GM12864 (cell line): ENCODE data around the gene NOX3.

Experiments used
- DNase-seq: peaks from one replicate; pipeline ENCODE4 v3.0.0-alpha.2; 2011; ENCODE audit warnings: low read depth
- H3K4me3 ChIP-seq: 2 replicates; pipeline ENCODE4 v1.5.1; 2011; ENCODE audit warnings: mild to moderate bottlenecking, low read depth, low read length, control low read depth
- TF ChIP-seq, protein P1 (sequence below): IDR thresholded peaks from 2 replicates; pipeline ENCODE4 v1.5.1; 2011; ENCODE audit warnings: low read depth, mild to moderate bottlenecking, moderate library complexity, low read length, control low read depth, inconsistent platforms; ENCODE audit errors: missing control alignments

The NOX3 gene

GRCh38 chr6:155432293-155432692 is 23.3 kb downstream of the NOX3 start:
- no peak for DNase-seq
- TF ChIP-seq, protein P1, sequence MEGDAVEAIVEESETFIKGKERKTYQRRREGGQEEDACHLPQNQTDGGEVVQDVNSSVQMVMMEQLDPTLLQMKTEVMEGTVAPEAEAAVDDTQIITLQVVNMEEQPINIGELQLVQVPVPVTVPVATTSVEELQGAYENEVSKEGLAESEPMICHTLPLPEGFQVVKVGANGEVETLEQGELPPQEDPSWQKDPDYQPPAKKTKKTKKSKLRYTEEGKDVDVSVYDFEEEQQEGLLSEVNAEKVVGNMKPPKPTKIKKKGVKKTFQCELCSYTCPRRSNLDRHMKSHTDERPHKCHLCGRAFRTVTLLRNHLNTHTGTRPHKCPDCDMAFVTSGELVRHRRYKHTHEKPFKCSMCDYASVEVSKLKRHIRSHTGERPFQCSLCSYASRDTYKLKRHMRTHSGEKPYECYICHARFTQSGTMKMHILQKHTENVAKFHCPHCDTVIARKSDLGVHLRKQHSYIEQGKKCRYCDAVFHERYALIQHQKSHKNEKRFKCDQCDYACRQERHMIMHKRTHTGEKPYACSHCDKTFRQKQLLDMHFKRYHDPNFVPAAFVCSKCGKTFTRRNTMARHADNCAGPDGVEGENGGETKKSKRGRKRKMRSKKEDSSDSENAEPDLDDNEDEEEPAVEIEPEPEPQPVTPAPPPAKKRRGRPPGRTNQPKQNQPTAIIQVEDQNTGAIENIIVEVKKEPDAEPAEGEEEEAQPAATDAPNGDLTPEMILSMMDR: no peak
- H3K4me3 ChIP-seq: no peak overlapping the region

DNA sequence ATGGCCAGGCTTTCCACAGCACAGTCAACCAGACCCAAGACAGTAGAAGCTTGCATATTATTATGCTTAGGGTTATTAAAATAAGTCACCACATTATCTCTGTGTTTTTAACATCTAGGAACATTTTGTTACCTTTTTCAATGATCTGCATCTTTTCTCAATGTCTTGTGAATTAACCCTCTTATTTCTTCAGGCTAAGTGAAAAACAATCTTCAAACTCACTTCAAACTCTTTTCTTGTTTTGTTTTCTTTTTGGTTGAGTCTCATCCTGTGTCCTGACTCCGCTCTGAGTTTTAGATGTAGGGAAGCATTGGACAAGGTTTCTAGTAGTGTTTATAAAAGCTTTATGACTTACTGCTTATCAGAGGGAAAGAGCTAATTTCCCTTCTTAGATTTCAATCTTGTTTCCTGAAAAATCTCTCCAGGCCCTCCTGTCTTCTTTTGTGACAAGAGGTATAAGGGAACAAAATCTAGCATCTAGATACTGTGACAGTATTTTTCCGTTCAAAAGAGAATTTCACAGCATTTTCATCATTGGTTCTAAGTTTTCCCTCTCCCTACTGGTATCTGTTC is 26.2 kb downstream of the NOX3 start:
- no peak overlapping the region for H3K4me3 ChIP-seq
- TF ChIP-seq, protein P1: no peak
- DNase-seq: no peak

- H3K4me3 ChIP-seq: no peak overlapping the region
- no peak for DNase-seq
- TF ChIP-seq, protein P1: no peak
These were observed 29.2 kb downstream of the NOX3 start for GRCh38 chr6:155426408-155426945.

DNA sequence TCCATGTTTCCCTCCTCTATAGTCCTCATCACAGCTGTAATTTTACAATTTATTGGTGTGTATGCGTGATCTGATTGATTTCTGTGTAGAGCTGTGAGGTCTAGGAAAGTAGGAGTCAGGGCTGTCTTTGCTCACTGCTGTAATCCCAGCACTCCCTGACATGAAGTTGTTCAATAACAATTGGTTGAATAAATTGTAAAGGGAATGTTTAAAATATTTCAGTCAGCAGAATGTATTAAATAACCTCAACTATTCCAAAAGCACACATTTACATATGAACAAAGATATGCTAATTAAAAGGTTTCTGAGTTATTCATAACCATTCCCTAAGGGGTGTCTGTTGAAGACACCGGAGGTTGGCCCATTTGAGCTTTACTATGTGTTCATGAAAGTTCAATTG is 31.5 kb downstream of the NOX3 start:
- TF ChIP-seq, protein P1: no peak
- no peak overlapping the region for H3K4me3 ChIP-seq
- DNase-seq: no peak

DNA sequence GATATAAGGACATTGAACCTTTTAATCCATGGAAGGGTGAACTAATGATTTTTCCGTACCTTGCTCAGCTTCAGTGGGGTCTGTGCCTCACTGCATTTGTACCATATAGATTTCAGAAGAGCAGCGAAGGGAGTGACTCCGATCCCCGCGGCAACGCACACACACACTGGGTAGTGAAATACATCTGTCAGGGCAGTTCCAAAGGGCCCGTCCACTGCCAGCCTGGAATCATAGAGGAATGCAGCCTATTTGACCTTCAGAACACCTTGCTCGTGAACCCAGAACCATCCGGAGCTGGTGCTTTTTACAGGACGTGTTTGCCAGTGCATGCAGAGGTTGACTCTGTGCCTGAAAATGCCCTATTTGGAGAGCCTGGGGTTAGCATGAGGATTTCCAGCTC is 33.0 kb downstream of the NOX3 start:
- H3K4me3 ChIP-seq: no peak overlapping the region
- DNase-seq: no peak
- TF ChIP-seq, protein P1: no peak

DNA sequence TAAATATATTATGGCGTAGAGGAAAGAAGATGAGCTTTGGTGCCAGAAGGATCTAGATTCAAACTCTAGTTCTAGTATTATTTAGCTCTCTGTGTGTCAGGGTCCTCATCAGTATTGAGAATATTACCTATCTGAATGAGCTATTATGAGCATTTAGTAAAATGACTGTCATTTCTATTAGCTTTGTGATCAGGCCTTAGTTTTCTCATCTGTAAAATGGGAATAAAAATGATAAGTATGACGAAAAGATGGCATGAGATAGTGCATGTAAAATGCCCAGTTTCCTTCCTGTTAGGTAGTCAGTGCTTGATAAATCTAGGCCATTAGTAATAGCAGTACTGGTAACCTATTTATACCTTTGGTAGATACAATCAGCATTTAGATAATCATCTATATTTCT is 35.1 kb downstream of the NOX3 start:
- H3K4me3 ChIP-seq: no peak overlapping the region
- no peak for DNase-seq
- TF ChIP-seq, protein P1: no peak

DNA sequence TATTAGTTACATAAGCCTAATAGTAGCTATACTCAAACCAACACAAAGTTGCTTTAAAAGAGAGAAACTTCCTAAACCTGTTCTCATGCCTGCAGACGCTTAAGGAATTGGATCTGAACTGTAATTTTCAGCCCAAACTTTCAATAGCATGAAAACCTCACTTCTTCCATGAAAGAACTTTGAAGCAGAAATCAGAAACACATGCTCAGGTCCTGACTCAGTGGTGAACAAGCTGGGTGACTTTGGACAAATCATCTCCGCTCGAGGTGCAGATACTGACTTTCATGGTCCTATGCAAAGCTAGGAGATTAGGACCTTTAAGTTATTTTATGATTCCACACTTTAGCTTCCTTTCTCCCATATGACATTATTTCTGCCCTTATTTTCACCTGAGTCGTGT is 36.5 kb downstream of the NOX3 start:
- no peak overlapping the region for H3K4me3 ChIP-seq
- no peak for DNase-seq
- TF ChIP-seq, protein P1: no peak
